HG03575 (cell line): ENCODE data around the gene ZNF354B.
"Not testable (repeated sequence)": the region's sequence is repeated elsewhere in the genome, so short reads cannot be mapped to it uniquely, and the experiment has no call there.

Experiments used
- ATAC-seq: cut with Tn5 transposase; IDR thresholded peaks from one replicate; pipeline ENCODE4 v1.9.1; 2021; ENCODE audit not compliant: unreplicated experiment, insufficient number of reproducible peaks, low FRiP score; ENCODE audit errors: extremely low read depth

The ZNF354B gene

GRCh38 chr5:178870411-178870810 is 10.7 kb downstream of the ZNF354B start:
- ATAC-seq: no peak

- no peak for ATAC-seq
These were observed 12.5 kb downstream of the ZNF354B start for GRCh38 chr5:178872302-178872701.

- ATAC-seq: not testable (repeated sequence)
These were observed 23.5 kb downstream of the ZNF354B start for GRCh38 chr5:178883115-178883694.

GRCh38 chr5:178883815-178884430 is 24.2 kb downstream of the ZNF354B start:
- no peak for ATAC-seq

GRCh38 chr5:178895615-178896571 is 36.1 kb downstream of the ZNF354B start, which contains the start of gene ZFP2:
TSS of gene ZFP2 (plus strand) at chr5:178895913. CDS start at chr5:178931314, 35,401 bp downstream.
- no peak for ATAC-seq

GRCh38 chr5:178899289-178899688 is 39.5 kb downstream of the ZNF354B start:
- ATAC-seq: no peak

- no peak for ATAC-seq
These were observed 43.1 kb downstream of the ZNF354B start for GRCh38 chr5:178902849-178903248.

- ATAC-seq: no peak
These were observed 72.3 kb downstream of the ZNF354B start for GRCh38 chr5:178931846-178932760.
